HEK293T (cell line): ENCODE measurements around the gene GBP4.

ENCODE experiments used
- BHLHE40 ChIP-seq: fragments of 450-650 bp; IDR thresholded peaks from 2 replicates; pipeline ENCODE4 v1.6.1; 2016; ENCODE audit warnings: mild to moderate bottlenecking, moderate library complexity, borderline replicate concordance
- ELF4 ChIP-seq: fragments of 450-650 bp; IDR thresholded peaks from 2 replicates; pipeline ENCODE4 v1.6.1; 2017; ENCODE audit warnings: antibody characterized with exemption
- SP1 ChIP-seq: fragments of 450-650 bp; IDR thresholded peaks from 2 replicates; pipeline ENCODE4 v1.6.1; 2017
- TF ChIP-seq, protein P1 (sequence below): fragments of 450-650 bp; IDR thresholded peaks from 2 replicates; pipeline ENCODE4 v1.6.1; 2016

DNA sequence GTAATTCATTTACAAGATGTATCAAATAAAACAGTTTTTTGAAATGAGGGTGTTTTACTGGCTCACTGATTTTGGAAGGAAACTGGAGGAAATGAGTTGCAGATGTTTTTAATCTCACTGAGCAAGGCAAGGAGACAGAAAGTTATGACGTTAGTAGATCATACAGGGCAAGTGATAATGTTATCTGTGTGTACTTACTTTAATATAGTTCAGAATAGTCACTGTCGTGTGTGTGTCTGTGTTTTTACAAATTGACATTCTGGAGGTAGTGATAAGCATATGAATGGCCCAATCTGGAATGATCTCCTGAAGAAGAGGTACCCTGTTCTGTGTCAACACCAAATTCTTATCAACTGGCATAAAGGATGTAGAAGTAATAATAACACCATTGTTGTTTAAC lies 1.9 kb upstream of the GBP4 start:
- TF ChIP-seq SP1 (no peak), ELF4 (no peak), BHLHE40 (no peak)
- TF ChIP-seq, protein P1, sequence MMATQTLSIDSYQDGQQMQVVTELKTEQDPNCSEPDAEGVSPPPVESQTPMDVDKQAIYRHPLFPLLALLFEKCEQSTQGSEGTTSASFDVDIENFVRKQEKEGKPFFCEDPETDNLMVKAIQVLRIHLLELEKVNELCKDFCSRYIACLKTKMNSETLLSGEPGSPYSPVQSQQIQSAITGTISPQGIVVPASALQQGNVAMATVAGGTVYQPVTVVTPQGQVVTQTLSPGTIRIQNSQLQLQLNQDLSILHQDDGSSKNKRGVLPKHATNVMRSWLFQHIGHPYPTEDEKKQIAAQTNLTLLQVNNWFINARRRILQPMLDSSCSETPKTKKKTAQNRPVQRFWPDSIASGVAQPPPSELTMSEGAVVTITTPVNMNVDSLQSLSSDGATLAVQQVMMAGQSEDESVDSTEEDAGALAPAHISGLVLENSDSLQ, result no peak
